ENCODE results near the gene NADSYN1.
"Not testable (repeated sequence)": the region's sequence is repeated elsewhere in the genome, so short reads cannot be mapped to it uniquely, and the experiment has no call there.

NADSYN1 gene

DNA sequence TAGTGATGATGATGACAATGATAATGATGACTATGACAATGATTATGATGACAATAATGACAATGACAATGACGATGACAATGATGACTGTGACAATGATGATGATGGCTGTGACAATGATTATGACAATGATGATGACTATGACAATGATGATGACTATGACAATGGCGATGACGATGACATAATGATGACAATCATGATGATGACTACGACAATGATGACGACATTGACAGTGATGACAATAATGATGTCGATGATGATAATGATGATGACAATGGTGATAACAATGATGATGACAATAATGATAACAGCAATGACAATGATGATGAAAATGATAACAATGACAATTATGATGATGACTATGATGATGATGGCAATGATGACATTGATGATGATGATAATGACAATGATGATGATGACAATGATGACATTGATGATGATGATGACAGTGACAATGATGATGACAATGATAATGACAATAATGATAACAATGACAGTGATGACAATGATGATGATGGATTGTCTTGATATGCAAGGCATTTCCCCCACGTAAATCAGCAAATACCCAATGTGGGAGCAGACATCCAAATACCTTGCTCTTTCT is 42.5 kb upstream of the NADSYN1 start:
- no peak overlapping the region for H3K27ac Mint-ChIP-seq
- H3K36me3 Mint-ChIP-seq (ENCODE audit: low read depth) = no peaks in the 10 kb centered on the region
- TF ChIP-seq CTCF (IDR thresholded peaks at IDR 0.05; ENCODE audit: unreplicated experiment in 3 of 3) = no peak
- peak overlapping the region in 1 of 3 experiments; percentile 5 for H3K4me3 Mint-ChIP-seq
- H3K9me3 Mint-ChIP-seq = peaks cover 11% of the 10 kb centered on the region
- peaks cover 19% of the 10 kb centered on the region for H3K27me3 Mint-ChIP-seq (ENCODE audit: low read depth)
- H3K4me1 Mint-ChIP-seq = no peaks in the 10 kb centered on the region

- Mint-ChIP-seq H3K9me3 (peaks cover 9% of the 10 kb centered on the region), H3K4me3 (no peak overlapping the region), H3K36me3 (ENCODE audit: low read depth) (no peaks in the 10 kb centered on the region), H3K27me3 (ENCODE audit: low read depth) (peaks cover 27% of the 10 kb centered on the region), H3K4me1 (peaks cover 8% of the 10 kb centered on the region), H3K27ac (no peak overlapping the region)
- no peak for TF ChIP-seq CTCF (IDR thresholded peaks at IDR 0.05; ENCODE audit: unreplicated experiment in 3 of 3)
These were observed 38.4 kb upstream of the NADSYN1 start for GRCh38 chr11:71414645-71415044.

DNA sequence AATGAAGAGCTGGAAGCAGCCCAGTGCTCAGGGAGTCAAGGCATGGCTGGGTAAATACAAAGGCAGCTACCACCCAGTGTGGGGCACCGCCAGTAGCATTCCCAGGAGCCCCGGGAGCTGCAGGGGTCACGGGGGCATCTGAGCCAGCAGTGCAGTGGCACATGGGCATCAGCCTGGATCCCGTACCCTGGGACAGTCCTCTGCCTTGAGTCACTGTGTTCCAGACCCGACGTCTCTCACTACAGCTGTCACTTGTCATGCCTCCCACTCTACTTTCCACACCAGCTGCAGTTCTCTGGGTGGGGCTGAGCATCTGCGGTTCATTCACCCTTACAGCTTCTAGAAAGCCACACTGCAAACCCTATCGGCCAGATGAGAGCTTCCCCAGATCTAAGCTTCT is 34.4 kb upstream of the NADSYN1 start:
- H3K27ac Mint-ChIP-seq = peak overlapping the region in 1 of 3 experiments; percentile 52

DNA sequence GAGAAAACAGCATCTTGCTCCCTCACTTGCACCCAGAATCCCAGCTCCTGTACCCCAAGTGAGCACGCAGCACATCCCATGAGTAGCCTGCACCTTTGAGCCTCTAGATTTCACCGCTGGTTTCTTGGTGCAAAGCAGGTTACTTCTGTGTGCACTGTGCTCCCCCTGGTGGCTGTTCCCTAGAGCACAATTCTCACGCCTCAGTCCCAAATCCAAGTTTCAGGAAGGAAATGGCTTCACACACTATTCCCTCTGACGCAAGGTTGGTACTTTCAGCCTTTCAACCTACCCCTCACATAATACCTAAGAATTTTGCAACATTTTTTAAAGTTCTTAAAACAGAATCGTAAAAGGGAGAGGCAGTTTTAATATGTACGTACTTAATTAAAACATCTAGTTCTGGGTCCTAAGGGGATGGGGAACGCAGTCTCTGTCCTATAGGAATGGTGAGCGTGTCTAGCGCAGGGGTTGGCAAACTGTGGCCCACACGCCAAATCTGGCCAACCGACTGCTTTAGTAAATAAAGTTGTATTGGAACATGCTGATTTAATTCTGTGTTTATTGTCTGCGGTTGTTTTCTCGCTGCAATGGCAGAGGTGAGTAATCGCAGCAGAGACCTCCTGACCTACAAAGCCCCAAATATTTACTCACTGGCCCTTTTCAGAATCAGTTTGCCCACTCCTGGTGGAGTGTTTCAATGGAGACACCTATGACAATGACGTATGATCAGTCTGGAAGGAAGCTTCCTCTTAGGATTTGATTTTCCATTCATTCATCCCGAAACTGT is 32.4 kb upstream of the NADSYN1 start:
- TF ChIP-seq CTCF (IDR thresholded peaks at IDR 0.05; ENCODE audit: unreplicated experiment in 3 of 3) = peak; percentile 31 to 54 (median 40)
- Mint-ChIP-seq H3K27me3 (ENCODE audit: low read depth) (peaks cover 27% of the 10 kb centered on the region), H3K27ac (no peak overlapping the region), H3K4me3 (no peak overlapping the region), H3K9me3 (no peaks in the 10 kb centered on the region), H3K4me1 (peaks cover 8% of the 10 kb centered on the region), H3K36me3 (ENCODE audit: low read depth) (no peaks in the 10 kb centered on the region)

More for the DNA sequence above, 34.4 kb upstream of the NADSYN1 start:
- TF ChIP-seq CTCF (IDR thresholded peaks at IDR 0.05; ENCODE audit: unreplicated experiment in 3 of 3) = no peak
- Mint-ChIP-seq H3K9me3 (peaks cover 4% of the 10 kb centered on the region), H3K27me3 (ENCODE audit: low read depth) (peaks cover 27% of the 10 kb centered on the region), H3K36me3 (ENCODE audit: low read depth) (no peaks in the 10 kb centered on the region), H3K4me3 (no peak overlapping the region), H3K4me1 (peaks cover 8% of the 10 kb centered on the region)

- peaks cover 27% of the 10 kb centered on the region for H3K27me3 Mint-ChIP-seq (ENCODE audit: low read depth)
- H3K4me1 Mint-ChIP-seq = peaks cover 8% of the 10 kb centered on the region
- no peak overlapping the region for H3K4me3 Mint-ChIP-seq
- H3K9me3 Mint-ChIP-seq = no peaks in the 10 kb centered on the region
- TF ChIP-seq CTCF (IDR thresholded peaks at IDR 0.05; ENCODE audit: unreplicated experiment in 3 of 3) = no peak
- H3K27ac Mint-ChIP-seq = no peak overlapping the region
- H3K36me3 Mint-ChIP-seq (ENCODE audit: low read depth) = no peaks in the 10 kb centered on the region
These were observed 31.5 kb upstream of the NADSYN1 start for GRCh38 chr11:71421392-71421950.

DNA sequence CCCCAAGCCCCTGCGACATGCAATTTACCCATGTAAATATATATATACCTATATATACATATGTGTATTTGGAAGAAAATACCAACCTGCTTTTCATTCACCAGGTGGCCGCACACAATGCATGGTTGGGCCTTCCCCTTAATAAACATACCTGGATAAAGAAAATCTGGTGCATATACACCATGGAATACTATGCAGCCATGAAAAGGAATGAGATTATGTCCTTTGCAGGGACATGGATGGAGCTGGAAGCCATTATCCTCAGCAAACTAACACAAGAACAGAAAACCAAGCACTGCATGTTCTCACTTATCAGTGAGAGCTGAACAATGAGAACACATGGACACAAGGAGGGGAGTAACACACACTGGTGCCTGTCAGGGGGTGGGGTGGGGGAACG is 30.7 kb upstream of the NADSYN1 start:
- not testable (repeated sequence) for H3K4me1 Mint-ChIP-seq; H3K9me3 Mint-ChIP-seq; H3K36me3 Mint-ChIP-seq (ENCODE audit: low read depth); H3K27ac Mint-ChIP-seq; H3K4me3 Mint-ChIP-seq
- peaks cover 27% of the 10 kb centered on the region for H3K27me3 Mint-ChIP-seq (ENCODE audit: low read depth)

All from nephron (organoid).